Adrenal gland (tissue), 5 donors: ENCODE measurements around the gene SMAP2.

Source experiments
- CTCF ChIP-seq, 6 experiments: fragments of 450-650 bp in 4 of 6; fragments of 200-600 bp in 2 of 6; sonication (generic) in 1 of 6; IDR thresholded peaks; 1 replicate in 5 of 6; 2 replicates in 1 of 6; pipeline versions ENCODE4 v1.5.1 to v1.8.0; 2016 to 2021; ENCODE audit warnings: antibody characterized with exemption in 6 of 6, mild to moderate bottlenecking in 2 of 6, moderate library complexity in 1 of 6
- POLR2A ChIP-seq, 2 donors: fragments of 450-650 bp; IDR thresholded peaks; one replicate each; pipeline ENCODE4 v1.6.1; 2017; ENCODE audit warnings: antibody characterized with exemption in 2 of 2, mild to moderate bottlenecking in 2 of 2, moderate library complexity in 1 of 2
- donor health status: DM: no; HTN: no; CAD: no.

DNA sequence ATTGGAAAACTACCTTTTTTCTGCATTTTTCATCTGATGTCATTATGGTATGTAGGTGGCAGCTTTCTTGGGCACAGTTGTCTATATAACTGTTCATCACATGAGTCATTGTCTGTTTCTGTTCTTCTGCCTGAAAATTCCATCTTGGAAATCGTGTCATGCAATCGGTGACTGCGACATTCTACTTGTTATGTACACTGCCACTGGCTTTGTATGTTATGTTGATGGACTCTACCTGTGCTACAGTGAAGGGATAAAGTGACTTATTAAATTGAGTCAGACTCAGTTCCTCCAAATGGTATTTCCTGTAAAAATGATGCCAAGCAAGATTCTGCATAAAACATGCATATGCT, 8.6 kb downstream of the SMAP2 start:
- TF ChIP-seq CTCF (IDR thresholded peaks at IDR 0.05) (no peak), POLR2A (IDR thresholded peaks at IDR 0.05) (no peak)
